Activated T-cell treated with anti-CD3 and anti-CD28 coated beads, Interleukin-2, amount 50 U/mL, for 72 hours (primary cell): ENCODE results near the gene SMCO4. TPM values are rescaled to one million over a fixed set of nuclear protein-coding genes. Genes with fewer than 3 reads are reported as not detected.
"Not testable (repeated sequence)": the region's sequence is repeated elsewhere in the genome, so short reads cannot be mapped to it uniquely, and the experiment has no call there.

ENCODE experiments used
- ATAC-seq, 2 donors: fragments of 150-1000 bp; cut with Tn5 transposase; replicated peaks in 1 of 2; 2 replicates each; pipeline ENCODE4 v1.10.0; 2021; ENCODE audit warnings: moderate library complexity in 2 of 2, mild to moderate bottlenecking in 1 of 2
- DNase-seq, 2 donors: peaks; one replicate each; pipeline ENCODE4 v3.0.0; 2021 to 2022; ENCODE audit warnings: mixed read lengths in 1 of 2
- H3K27ac Mint-ChIP-seq: one replicate; pipeline ENCODE4 v1.8.0; 2022; ENCODE audit warnings: mild to moderate bottlenecking, moderate library complexity, mixed read lengths
- H3K27me3 Mint-ChIP-seq: one replicate; pipeline ENCODE4 v1.8.0; 2022; ENCODE audit warnings: low read depth, mixed read lengths
- H3K36me3 Mint-ChIP-seq, 2 donors: one replicate each; pipeline ENCODE4 v1.8.0; 2022; ENCODE audit warnings: mixed read lengths in 2 of 2, mild to moderate bottlenecking in 1 of 2; ENCODE audit not compliant: insufficient read depth in 2 of 2
- H3K4me1 Mint-ChIP-seq: one replicate; pipeline ENCODE4 v1.8.0; 2022; ENCODE audit warnings: low read depth, mixed read lengths
- H3K4me3 Mint-ChIP-seq, 2 donors: one replicate each; pipeline ENCODE4 v1.8.0; 2022; ENCODE audit warnings: mild to moderate bottlenecking in 2 of 2, mixed read lengths in 2 of 2, moderate library complexity in 2 of 2
- H3K9me3 Mint-ChIP-seq, 2 donors: one replicate each; pipeline ENCODE4 v1.8.0; 2022; ENCODE audit warnings: mixed read lengths in 2 of 2
- total RNA-seq, 2 donors: library from RNA; stranded (reverse); gene quantifications; one replicate each; pipeline ENCODE4 v1.2.3, GENCODE V29; 2022

Gene SMCO4, protein sequence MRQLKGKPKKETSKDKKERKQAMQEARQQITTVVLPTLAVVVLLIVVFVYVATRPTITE
- total RNA-seq: 10 to 100 TPM; 28.4 to 36.1 TPM

DNA sequence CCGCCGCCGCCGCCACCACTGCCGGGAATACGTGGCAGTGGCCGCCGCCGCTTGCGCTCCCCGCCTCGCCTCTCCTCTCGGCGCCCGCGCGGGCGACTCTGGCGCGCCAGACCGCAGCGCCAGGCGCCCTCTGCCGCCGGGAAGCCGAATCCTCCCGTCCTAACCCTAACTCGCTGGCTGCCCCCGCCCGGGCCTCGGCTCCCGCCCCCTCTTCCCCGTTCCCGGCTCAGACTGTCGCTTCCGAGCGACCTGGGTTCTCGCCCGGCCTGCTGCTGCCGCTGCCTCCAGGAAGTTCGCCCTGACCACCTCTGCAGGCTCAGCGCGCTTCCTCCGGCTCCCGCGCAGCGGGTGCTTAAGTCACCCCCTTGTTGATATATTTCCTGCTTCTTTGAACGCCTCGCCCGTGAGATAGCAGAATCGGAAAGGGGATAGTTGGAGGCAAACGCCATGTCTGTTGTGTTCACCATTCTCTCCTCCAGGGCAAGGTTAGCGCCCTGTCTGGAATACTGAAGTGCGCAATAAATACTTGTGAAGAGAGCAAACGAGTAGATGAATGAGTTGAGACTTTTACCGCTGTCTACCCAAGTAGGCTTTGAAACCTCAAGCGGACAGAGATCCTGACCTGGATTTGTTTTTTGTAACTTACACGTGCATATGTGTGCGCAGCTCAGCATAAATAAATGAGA lies at the start of gene SMCO4:
Gene SMCO4, minus strand, starts transcription at position 100 of the 686 bp plus-strand sequence. CDS start 64,202 bp downstream, outside the sequence.
- H3K27me3 Mint-ChIP-seq: peaks cover 14% of the 10 kb centered on the region
- peak within 1 kb of the TSS; percentile 92 to 97 for H3K4me3 Mint-ChIP-seq
- H3K9me3 Mint-ChIP-seq: no peaks in the 10 kb centered on the region
- peak; percentile 74 to 77 for DNase-seq
- ATAC-seq: peak; percentile 78 to 84
- peaks cover 29% of the 10 kb centered on the region for H3K4me1 Mint-ChIP-seq
- H3K27ac Mint-ChIP-seq: peak within 1 kb of the TSS; percentile 95
- no peaks in the 10 kb centered on the region for H3K36me3 Mint-ChIP-seq

GRCh38 chr11:93591247-93591898 lies 48.2 kb upstream of the SMCO4 start:
- no peak for DNase-seq
- Mint-ChIP-seq H3K36me3 (no peaks in the 10 kb centered on the region), H3K9me3 (no peaks in the 10 kb centered on the region), H3K27me3 (peaks cover 19% of the 10 kb centered on the region), H3K4me1 (no peaks in the 10 kb centered on the region), H3K4me3 (no peak overlapping the region), H3K27ac (no peak overlapping the region)
- ATAC-seq: peak in 1 of 2 donors; percentile 39

- Mint-ChIP-seq H3K4me3 (no peak overlapping the region), H3K27me3 (peaks cover 19% of the 10 kb centered on the region), H3K4me1 (no peaks in the 10 kb centered on the region), H3K27ac (no peak overlapping the region), H3K36me3 (peaks cover 0 to 2% of the 10 kb centered on the region in 2 donors), H3K9me3 (no peaks in the 10 kb centered on the region)
- DNase-seq: no peak
- no peak for ATAC-seq
Measured at GRCh38 chr11:93589347-93589746, 46.2 kb upstream of the SMCO4 start.

GRCh38 chr11:93587858-93588581 lies 44.8 kb upstream of the SMCO4 start:
- H3K4me3 Mint-ChIP-seq: no peak overlapping the region
- no peak for ATAC-seq
- H3K36me3 Mint-ChIP-seq: peaks cover 0 to 2% of the 10 kb centered on the region in 2 donors
- no peak for DNase-seq
- no peaks in the 10 kb centered on the region for H3K4me1 Mint-ChIP-seq
- H3K27ac Mint-ChIP-seq: no peak overlapping the region
- no peaks in the 10 kb centered on the region for H3K9me3 Mint-ChIP-seq
- H3K27me3 Mint-ChIP-seq: peaks cover 20% of the 10 kb centered on the region

GRCh38 chr11:93587425-93587824 lies 44.2 kb upstream of the SMCO4 start:
- not testable (repeated sequence) for ATAC-seq, DNase-seq, H3K9me3 Mint-ChIP-seq, H3K27ac Mint-ChIP-seq, H3K4me3 Mint-ChIP-seq, H3K36me3 Mint-ChIP-seq, H3K4me1 Mint-ChIP-seq
- H3K27me3 Mint-ChIP-seq: peaks cover 25% of the 10 kb centered on the region

- Mint-ChIP-seq H3K27me3 (peaks cover 25% of the 10 kb centered on the region), H3K36me3 (peaks cover 0 to 2% of the 10 kb centered on the region in 2 donors), H3K27ac (no peak overlapping the region), H3K9me3 (no peaks in the 10 kb centered on the region), H3K4me1 (no peaks in the 10 kb centered on the region), H3K4me3 (no peak overlapping the region)
- ATAC-seq: no peak
- no peak for DNase-seq
Measured at GRCh38 chr11:93585758-93586157, 42.6 kb upstream of the SMCO4 start.

- peaks cover 0 to 2% of the 10 kb centered on the region in 2 donors for H3K36me3 Mint-ChIP-seq
- ATAC-seq (no peak), DNase-seq (no peak)
- peaks cover 13% of the 10 kb centered on the region for H3K27me3 Mint-ChIP-seq
- no peak overlapping the region for H3K27ac Mint-ChIP-seq
- no peak overlapping the region for H3K4me3 Mint-ChIP-seq
- H3K4me1 Mint-ChIP-seq: no peaks in the 10 kb centered on the region
- H3K9me3 Mint-ChIP-seq: no peaks in the 10 kb centered on the region
Measured at GRCh38 chr11:93583490-93583889, 40.3 kb upstream of the SMCO4 start.

DNA sequence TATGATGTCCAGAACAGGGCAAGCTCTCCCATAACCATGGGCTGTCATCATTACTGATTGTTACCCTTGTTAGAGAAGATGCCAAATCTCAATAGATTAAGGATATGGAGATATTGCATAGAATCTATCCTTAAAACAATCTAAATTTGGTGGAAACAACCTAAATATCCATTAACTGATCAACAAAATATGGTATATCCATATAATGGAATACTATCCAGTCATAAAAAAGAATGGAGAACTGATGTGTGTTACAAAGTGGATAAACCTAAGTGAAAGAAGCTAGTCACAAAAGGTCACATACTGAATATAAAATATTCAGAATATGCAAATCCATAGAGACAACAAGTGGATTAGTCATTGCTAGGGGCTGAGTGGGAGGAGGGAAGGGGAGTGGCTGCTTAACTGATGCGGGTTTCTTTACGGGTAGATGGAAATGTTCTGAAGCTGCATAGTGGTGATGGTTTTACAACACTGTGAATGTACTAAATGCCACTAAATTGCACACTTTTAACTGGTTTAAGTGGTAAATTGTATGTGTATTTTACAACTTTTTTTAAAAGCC lies 36.1 kb upstream of the SMCO4 start:
- H3K9me3 Mint-ChIP-seq: no peaks in the 10 kb centered on the region
- peaks cover 15% of the 10 kb centered on the region for H3K27me3 Mint-ChIP-seq
- DNase-seq: no peak
- no peaks in the 10 kb centered on the region for H3K36me3 Mint-ChIP-seq
- no peaks in the 10 kb centered on the region for H3K4me1 Mint-ChIP-seq
- H3K27ac Mint-ChIP-seq: no peak overlapping the region
- no peak for ATAC-seq
- H3K4me3 Mint-ChIP-seq: no peak overlapping the region

DNA sequence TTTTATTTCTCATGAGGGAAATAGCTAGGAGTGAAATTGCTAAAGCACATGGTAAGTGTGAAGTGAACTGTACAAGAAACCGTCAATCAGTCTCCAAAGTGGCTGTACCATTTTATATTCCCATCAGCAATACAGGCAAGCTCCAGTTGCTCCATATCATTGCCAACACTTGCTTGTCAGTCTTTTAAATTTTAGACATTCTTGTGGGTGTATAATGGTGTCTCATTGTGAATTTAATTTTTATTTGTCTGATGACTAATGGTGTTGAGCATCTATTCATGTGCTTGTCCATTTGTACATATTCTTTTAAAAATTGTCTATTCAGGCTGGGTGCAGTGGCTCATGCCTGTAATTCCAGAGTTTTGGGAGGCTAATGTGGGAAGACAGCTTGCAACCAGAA lies 34.1 kb upstream of the SMCO4 start:
- Mint-ChIP-seq H3K27me3 (peaks cover 10% of the 10 kb centered on the region), H3K4me1 (no peaks in the 10 kb centered on the region), H3K4me3 (no peak overlapping the region), H3K27ac (no peak overlapping the region), H3K36me3 (no peaks in the 10 kb centered on the region), H3K9me3 (no peaks in the 10 kb centered on the region)
- DNase-seq (no peak), ATAC-seq (no peak)

GRCh38 chr11:93576870-93577269 lies 33.7 kb upstream of the SMCO4 start:
- not testable (repeated sequence) for H3K9me3 Mint-ChIP-seq, H3K27ac Mint-ChIP-seq, H3K4me3 Mint-ChIP-seq, H3K27me3 Mint-ChIP-seq, ATAC-seq, DNase-seq, H3K4me1 Mint-ChIP-seq, H3K36me3 Mint-ChIP-seq

DNA sequence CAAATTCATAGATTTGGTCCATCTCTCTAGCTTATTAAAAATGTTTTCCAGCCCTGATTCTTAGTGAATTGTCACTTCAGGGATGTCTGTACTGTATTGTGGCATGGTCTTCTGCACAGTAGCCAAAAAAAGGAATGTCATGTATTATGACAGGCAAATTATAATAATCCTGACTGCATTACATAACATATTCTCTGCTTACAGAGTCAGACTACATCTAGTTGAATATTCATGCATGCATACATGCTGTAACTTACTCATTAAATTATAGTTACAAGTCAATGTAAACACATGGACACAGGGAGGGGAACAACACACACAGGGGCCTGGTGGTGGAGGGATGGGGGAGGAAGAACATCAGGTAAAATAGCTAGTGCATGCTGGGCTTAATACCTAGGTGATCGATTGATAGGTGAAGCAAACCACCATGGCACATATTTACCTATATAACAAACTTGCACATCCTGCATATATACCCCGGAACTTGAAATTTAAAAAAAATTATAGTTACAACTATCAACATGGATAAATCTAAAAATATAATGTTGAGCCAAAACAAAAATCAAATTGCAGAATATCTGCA lies 31.5 kb upstream of the SMCO4 start:
- Mint-ChIP-seq H3K9me3 (no peaks in the 10 kb centered on the region), H3K27ac (no peak overlapping the region), H3K36me3 (no peaks in the 10 kb centered on the region), H3K4me3 (no peak overlapping the region), H3K27me3 (peaks cover 10% of the 10 kb centered on the region), H3K4me1 (no peaks in the 10 kb centered on the region)
- no peak for DNase-seq
- no peak for ATAC-seq

- Mint-ChIP-seq H3K4me1 (no peaks in the 10 kb centered on the region), H3K27me3 (peaks cover 10% of the 10 kb centered on the region), H3K9me3 (no peaks in the 10 kb centered on the region), H3K36me3 (no peaks in the 10 kb centered on the region), H3K4me3 (no peak overlapping the region), H3K27ac (no peak overlapping the region)
- DNase-seq (no peak), ATAC-seq (peak; percentile 43 to 79)
Measured at GRCh38 chr11:93573184-93573583, 30.0 kb upstream of the SMCO4 start.

DNA sequence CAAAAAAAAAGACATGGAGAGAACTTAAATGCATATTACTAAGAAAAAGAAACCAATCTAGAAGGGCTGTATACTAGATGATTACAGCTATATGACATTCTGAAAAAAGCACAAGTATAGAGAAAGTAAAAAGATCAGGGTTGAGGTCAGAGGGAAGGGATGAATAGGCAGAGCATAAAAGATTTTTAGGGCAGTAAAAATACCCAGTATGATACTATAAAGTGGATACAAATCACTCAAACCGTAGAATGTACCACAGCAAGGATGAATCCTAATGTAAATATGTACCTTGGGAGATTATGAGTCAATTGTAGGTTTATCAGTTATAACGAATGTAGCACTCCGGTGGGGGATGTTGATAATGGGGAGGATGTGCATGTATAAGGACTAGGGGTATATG lies 29.4 kb upstream of the SMCO4 start:
- ATAC-seq: peak in 1 of 2 donors; percentile 67
- H3K4me1 Mint-ChIP-seq: no peaks in the 10 kb centered on the region
- H3K36me3 Mint-ChIP-seq: no peaks in the 10 kb centered on the region
- peaks cover 10% of the 10 kb centered on the region for H3K27me3 Mint-ChIP-seq
- H3K9me3 Mint-ChIP-seq: no peaks in the 10 kb centered on the region
- H3K4me3 Mint-ChIP-seq: no peak overlapping the region
- H3K27ac Mint-ChIP-seq: no peak overlapping the region
- DNase-seq: no peak
